ENCODE measurements around the gene ARFGEF3. TPM values are rescaled to one million over a fixed set of nuclear protein-coding genes. Genes with fewer than 3 reads are reported as not detected.

ARFGEF3 gene
- total RNA-seq, 1 donor from 2014 or later, result 3.8 TPM

- no peaks in the 10 kb centered on the region for H3F3A ChIP-seq (ENCODE audit: low read depth)
- H2AFZ ChIP-seq (replicated peaks), result no peak overlapping the region
- no peak overlapping the region for H3K27ac ChIP-seq
- no peak overlapping the region for H3K4me3 Mint-ChIP-seq
- no peaks in the 10 kb centered on the region for H3K36me3 Mint-ChIP-seq
- no peak for DNase-seq (ENCODE audit: low spot score)
- no peaks in the 10 kb centered on the region for H3K4me1 ChIP-seq
- H3K9me3 ChIP-seq (ENCODE audit: low read depth), result no peaks in the 10 kb centered on the region
- TF ChIP-seq EZH2 (IDR thresholded peaks at IDR 0.05) (no peak), CTCF (IDR thresholded peaks at IDR 0.05) (no peak), EZH2phosphoT487 (IDR thresholded peaks at IDR 0.05) (no peak)
- no peaks in the 10 kb centered on the region for H4K20me1 ChIP-seq (ENCODE audit: low read depth)
- no peaks in the 10 kb centered on the region for H3K27me3 Mint-ChIP-seq (ENCODE audit: insufficient read depth, low read depth)
- H3K4me3 ChIP-seq, result no peak overlapping the region
- H3K36me3 ChIP-seq, result no peaks in the 10 kb centered on the region
- H3K27ac Mint-ChIP-seq, result no peak overlapping the region
- no peak overlapping the region for H3K4me2 ChIP-seq
- no peaks in the 10 kb centered on the region for H3K79me2 ChIP-seq (ENCODE audit: low read depth)
- no peaks in the 10 kb centered on the region for H3K4me1 Mint-ChIP-seq
- H3K9ac ChIP-seq, result no peak overlapping the region
- no peaks in the 10 kb centered on the region for H3K9me3 Mint-ChIP-seq
- H3K27me3 ChIP-seq, result no peaks in the 10 kb centered on the region
Observed at GRCh38 chr6:138341176-138341575, 179.4 kb downstream of the ARFGEF3 start.

- Histone ChIP-seq H4K20me1 (ENCODE audit: low read depth) (no peaks in the 10 kb centered on the region), H3K79me2 (ENCODE audit: low read depth) (no peaks in the 10 kb centered on the region), H3K9ac (no peak overlapping the region), H2AFZ (replicated peaks) (no peak overlapping the region), H3K36me3 (no peaks in the 10 kb centered on the region), H3K4me3 (no peak overlapping the region), H3K27ac (no peak overlapping the region), H3K9me3 (ENCODE audit: low read depth) (no peaks in the 10 kb centered on the region), H3K27me3 (no peaks in the 10 kb centered on the region), H3K4me1 (no peaks in the 10 kb centered on the region), H3K4me2 (no peak overlapping the region), H3F3A (ENCODE audit: low read depth) (no peaks in the 10 kb centered on the region)
- peaks cover 2% of the 10 kb centered on the region for H3K4me1 Mint-ChIP-seq
- no peaks in the 10 kb centered on the region for H3K36me3 Mint-ChIP-seq
- no peaks in the 10 kb centered on the region for H3K9me3 Mint-ChIP-seq
- TF ChIP-seq EZH2phosphoT487 (IDR thresholded peaks at IDR 0.05) (no peak), CTCF (IDR thresholded peaks at IDR 0.05) (no peak), EZH2 (IDR thresholded peaks at IDR 0.05) (no peak)
- DNase-seq (ENCODE audit: low spot score), result no peak
- no peak overlapping the region for H3K27ac Mint-ChIP-seq
- H3K4me3 Mint-ChIP-seq, result no peak overlapping the region
- H3K27me3 Mint-ChIP-seq (ENCODE audit: insufficient read depth, low read depth), result no peaks in the 10 kb centered on the region
Observed at GRCh38 chr6:138343112-138343511, 181.4 kb downstream of the ARFGEF3 start.

GRCh38 chr6:138345565-138346285 lies 184.0 kb downstream of the ARFGEF3 start:
- Mint-ChIP-seq H3K36me3 (no peaks in the 10 kb centered on the region), H3K9me3 (no peaks in the 10 kb centered on the region), H3K4me3 (no peak overlapping the region), H3K27ac (no peak overlapping the region), H3K27me3 (ENCODE audit: insufficient read depth, low read depth) (no peaks in the 10 kb centered on the region), H3K4me1 (peaks cover 2% of the 10 kb centered on the region)
- H3K27me3 ChIP-seq, result no peaks in the 10 kb centered on the region
- H2AFZ ChIP-seq (replicated peaks), result no peak overlapping the region
- H3F3A ChIP-seq (ENCODE audit: low read depth), result no peaks in the 10 kb centered on the region
- H3K4me2 ChIP-seq, result no peak overlapping the region
- no peaks in the 10 kb centered on the region for H3K9me3 ChIP-seq (ENCODE audit: low read depth)
- H3K36me3 ChIP-seq, result no peaks in the 10 kb centered on the region
- no peak for DNase-seq (ENCODE audit: low spot score)
- H4K20me1 ChIP-seq (ENCODE audit: low read depth), result no peaks in the 10 kb centered on the region
- no peak overlapping the region for H3K9ac ChIP-seq
- TF ChIP-seq CTCF (IDR thresholded peaks at IDR 0.05) (no peak), EZH2phosphoT487 (IDR thresholded peaks at IDR 0.05) (no peak)
- H3K4me3 ChIP-seq, result no peak overlapping the region
- H3K27ac ChIP-seq, result no peak overlapping the region
- H3K79me2 ChIP-seq (ENCODE audit: low read depth), result no peaks in the 10 kb centered on the region
- no peaks in the 10 kb centered on the region for H3K4me1 ChIP-seq
